GM19395 (cell line): ENCODE results near the gene TMEM40.

Experiments
- ATAC-seq: cut with Tn5 transposase; IDR thresholded peaks from one replicate; pipeline ENCODE4 v1.9.1; 2021; ENCODE audit warnings: mild to moderate bottlenecking, moderate library complexity; ENCODE audit not compliant: unreplicated experiment

The TMEM40 gene

GRCh38 chr3:12686096-12686495 lies 73.0 kb downstream of the TMEM40 start:
- no peak for ATAC-seq
